Astrocyte (in vitro differentiated cells and primary cell): ENCODE results near the gene CNP.

Source experiments
- EZH2 ChIP-seq: IDR thresholded peaks from 2 replicates; pipeline ENCODE4 v1.6.1; 2012; ENCODE audit warnings: mild to moderate bottlenecking, low read length, inconsistent platforms; ENCODE audit not compliant: insufficient read depth
- TF ChIP-seq, protein P1 (sequence below): IDR thresholded peaks from 2 replicates; pipeline ENCODE4 v1.5.1; 2011; ENCODE audit warnings: low read depth, mild to moderate bottlenecking, inconsistent platforms, low read length, moderate library complexity; ENCODE audit not compliant: insufficient read depth

DNA sequence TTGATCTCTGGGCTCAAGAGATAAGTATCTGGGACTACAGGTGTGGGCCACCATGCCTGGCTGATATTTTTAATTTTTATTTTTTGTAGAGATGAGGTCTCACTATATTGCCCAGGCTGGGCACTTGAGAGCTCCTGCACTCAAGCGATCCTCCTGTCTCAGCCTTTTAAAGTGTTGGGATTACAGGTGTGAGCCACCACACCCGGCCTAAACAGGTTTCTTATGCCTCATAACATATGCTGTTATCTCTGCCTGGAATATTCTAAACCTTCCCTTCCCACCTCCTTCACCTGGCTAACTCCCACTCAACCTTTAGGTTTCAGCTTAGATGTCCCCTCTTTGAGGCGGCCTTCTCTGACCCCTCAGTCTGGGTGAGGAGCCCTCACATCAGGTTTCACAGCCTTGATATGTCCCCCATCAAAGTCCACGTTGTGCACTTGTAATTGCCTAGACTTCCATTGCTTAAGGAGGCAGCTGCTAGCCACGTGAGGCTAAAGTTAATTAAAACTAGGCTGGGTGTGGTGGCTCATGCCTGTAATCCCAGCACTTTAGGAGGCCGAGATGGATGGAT is 8.6 kb upstream of the CNP start:
- TF ChIP-seq, protein P1, sequence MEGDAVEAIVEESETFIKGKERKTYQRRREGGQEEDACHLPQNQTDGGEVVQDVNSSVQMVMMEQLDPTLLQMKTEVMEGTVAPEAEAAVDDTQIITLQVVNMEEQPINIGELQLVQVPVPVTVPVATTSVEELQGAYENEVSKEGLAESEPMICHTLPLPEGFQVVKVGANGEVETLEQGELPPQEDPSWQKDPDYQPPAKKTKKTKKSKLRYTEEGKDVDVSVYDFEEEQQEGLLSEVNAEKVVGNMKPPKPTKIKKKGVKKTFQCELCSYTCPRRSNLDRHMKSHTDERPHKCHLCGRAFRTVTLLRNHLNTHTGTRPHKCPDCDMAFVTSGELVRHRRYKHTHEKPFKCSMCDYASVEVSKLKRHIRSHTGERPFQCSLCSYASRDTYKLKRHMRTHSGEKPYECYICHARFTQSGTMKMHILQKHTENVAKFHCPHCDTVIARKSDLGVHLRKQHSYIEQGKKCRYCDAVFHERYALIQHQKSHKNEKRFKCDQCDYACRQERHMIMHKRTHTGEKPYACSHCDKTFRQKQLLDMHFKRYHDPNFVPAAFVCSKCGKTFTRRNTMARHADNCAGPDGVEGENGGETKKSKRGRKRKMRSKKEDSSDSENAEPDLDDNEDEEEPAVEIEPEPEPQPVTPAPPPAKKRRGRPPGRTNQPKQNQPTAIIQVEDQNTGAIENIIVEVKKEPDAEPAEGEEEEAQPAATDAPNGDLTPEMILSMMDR, result no peak
- TF ChIP-seq EZH2, result no peak
